ENCODE data around the gene AP5S1.

GRCh38 chr20:3846740-3847428 lies 26.5 kb downstream of the AP5S1 start, which contains the start of gene MAVS:
- TF ChIP-seq CTCF (conservative IDR thresholded peaks at IDR 0.05 in 1 of 2, IDR thresholded peaks at IDR 0.05 in 1 of 2; ENCODE audit: extremely low read depth in 1 of 2, insufficient read depth in 1 of 2, low read depth in 1 of 2, low read length in 2 of 2) (peak in 1 of 2 donors; percentile 3), EZH2 (IDR thresholded peaks at IDR 0.05; ENCODE audit: borderline replicate concordance, low read length) (no peak)
